Sigmoid colon (tissue), 7 donors: ENCODE measurements around the gene SCAF11. TPM values are rescaled to one million over a fixed set of nuclear protein-coding genes. Genes with fewer than 3 reads are reported as not detected.
A peak's percentile ranks its signal among the peaks of the same experiment; 100 is the strongest.

Experiments used
- DNase-seq: peaks from one replicate; pipeline ENCODE4 v3.0.0-alpha.2; 2019
- H3K27ac ChIP-seq, 4 donors: fragments of 200-600 bp; sonication (generic); one replicate each; pipeline ENCODE4 v1.5.1; 2016 to 2019; ENCODE audit warnings: mild to moderate bottlenecking in 1 of 4
- H3K27me3 ChIP-seq, 3 donors: fragments of 200-600 bp; sonication (generic); one replicate each; pipeline ENCODE4 v1.5.1; 2019; ENCODE audit warnings: mild to moderate bottlenecking in 1 of 3
- H3K36me3 ChIP-seq, 4 donors: fragments of 200-600 bp; sonication (generic); one replicate each; pipeline ENCODE4 v1.5.1; 2016 to 2019
- H3K4me1 ChIP-seq, 4 donors: fragments of 200-600 bp; sonication (generic); one replicate each; pipeline ENCODE4 v1.5.1; 2017 to 2019
- H3K4me3 ChIP-seq, 4 donors: fragments of 200-600 bp; sonication (generic); one replicate each; pipeline ENCODE4 v1.5.1; 2017 to 2019; ENCODE audit warnings: mild to moderate bottlenecking in 2 of 4, moderate library complexity in 1 of 4
- H3K9me3 ChIP-seq, 4 donors: fragments of 200-600 bp in 3 of 4; sonication (generic) in 3 of 4; one replicate each; pipeline versions ENCODE4 v1.5.1 to v1.6.1; 2013 to 2019
- CTCF ChIP-seq, 4 experiments: fragments of 450-650 bp in 3 of 4; fragments of 200-600 bp in 1 of 4; IDR thresholded peaks; one replicate each; pipeline ENCODE4 v1.5.1; 2016 to 2019; ENCODE audit warnings: antibody characterized with exemption in 4 of 4, mild to moderate bottlenecking in 3 of 4, moderate library complexity in 2 of 4
- EP300 ChIP-seq, 4 donors: sonication (generic); formaldehyde crosslinking; IDR thresholded peaks; one replicate each; pipeline ENCODE4 v1.6.1; 2017; ENCODE audit warnings: antibody characterized with exemption in 4 of 4
- POLR2A ChIP-seq, 2 donors: fragments of 450-650 bp; IDR thresholded peaks; one replicate each; pipeline ENCODE4 v1.6.1; 2016; ENCODE audit warnings: antibody characterized with exemption in 2 of 2, mild to moderate bottlenecking in 2 of 2, moderate library complexity in 2 of 2
- POLR2AphosphoS5 ChIP-seq, 4 donors: sonication (generic); formaldehyde crosslinking; IDR thresholded peaks; one replicate each; pipeline ENCODE4 v1.6.1; 2017; ENCODE audit warnings: antibody characterized with exemption in 4 of 4
- WGBS, 2 donors: extraction: QIAGEN DNeasy Blood & Tissue Kit; methylation state at CpG; one replicate each; pipeline ENCODE4 v1.1.7; 2013; 5-methylcytosine and 5-hydroxymethylcytosine counted together
- intact Hi-C: fragments of 100-400 bp; cut with DNase I; formaldehyde crosslinking; loops from one replicate; pipeline ENCODE4 v1.15.1; 2023
- polyA plus RNA-seq, 3 donors: library from polyadenylated mRNA; stranded (reverse); fragments of 200-250 nt; gene quantifications; one replicate each; pipeline ENCODE4 v1.2.3, GENCODE V29; 2013
- total RNA-seq, 4 donors: library from RNA; depleted of rRNA; stranded (reverse); fragments of >200 nt; gene quantifications; one replicate each; pipeline ENCODE4 v1.1.0, GENCODE V29; 2016
- donor health status: healthy with polysubstance abuse.
- donor health status: Bipolar disorder and iron deficiency.
- donor health status: healthy.

SCAF11 gene
- total and polyA plus RNA-seq, 7 donors = 27.6 to 165 (median 116) TPM

DNA sequence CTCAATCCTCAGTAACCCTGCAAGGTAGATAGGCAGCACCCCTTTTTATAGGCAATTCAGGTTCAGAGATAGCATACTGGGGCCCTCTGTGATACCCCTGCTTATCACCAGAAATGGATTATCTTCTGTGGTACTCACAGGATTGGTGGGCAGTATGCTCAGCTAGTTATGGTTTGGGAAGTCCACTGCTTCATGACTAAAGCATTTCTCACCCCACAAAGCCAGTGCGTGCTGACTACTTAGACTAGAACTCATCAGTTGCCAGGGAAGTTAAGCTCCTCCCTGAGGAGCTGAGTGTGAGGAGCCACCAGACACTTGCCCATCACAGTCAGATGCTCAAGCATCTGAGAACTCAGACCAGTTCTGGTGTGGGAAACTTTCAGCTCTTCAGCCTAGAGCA lies 76.3 kb downstream of the SCAF11 start:
- intact Hi-C loops = no loop called here
- Histone ChIP-seq H3K9me3 (no peaks in the 10 kb centered on the region), H3K4me3 (no peak overlapping the region)

DNA sequence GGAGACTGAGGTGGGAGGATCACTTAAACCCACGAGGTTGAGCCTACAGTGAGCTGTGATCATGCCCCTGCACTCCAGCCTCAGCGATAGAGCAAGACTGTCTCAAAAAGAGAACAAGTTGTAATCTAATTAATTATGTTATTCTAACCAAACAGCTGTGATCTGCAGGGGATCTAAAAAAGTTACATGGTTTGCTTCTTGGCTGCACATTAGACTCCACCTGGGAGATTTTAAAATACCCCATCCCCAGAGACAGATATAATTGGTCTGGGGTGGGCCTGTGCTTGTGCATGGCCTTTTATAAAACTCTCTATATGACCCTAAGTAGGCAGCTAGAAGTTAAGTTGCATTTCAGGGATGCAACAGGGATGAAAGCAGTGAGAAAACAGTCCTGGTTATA lies 76.7 kb downstream of the SCAF11 start:
- Histone ChIP-seq H3K27ac (no peak overlapping the region), H3K4me3 (no peak overlapping the region), H3K27me3 (no peaks in the 10 kb centered on the region), H3K9me3 (no peaks in the 10 kb centered on the region), H3K36me3 (peaks cover 0 to 14% (median 6%) of the 10 kb centered on the region in 4 donors), H3K4me1 (peaks cover 0 to 18% (median 4%) of the 10 kb centered on the region in 4 donors)
- WGBS, 2 donors = 56 to 61% methylated on average over 2 of the region's 2 CpGs
- intact Hi-C loops = no loop called here
- TF ChIP-seq POLR2A (IDR thresholded peaks at IDR 0.05) (no peak), CTCF (IDR thresholded peaks at IDR 0.05) (no peak), POLR2AphosphoS5 (IDR thresholded peaks at IDR 0.05) (no peak), EP300 (IDR thresholded peaks at IDR 0.05) (no peak)
- no peak for DNase-seq

More for the DNA sequence above, 76.3 kb downstream of the SCAF11 start:
- peaks cover 0 to 18% (median 6%) of the 10 kb centered on the region in 4 donors for H3K36me3 ChIP-seq
- H3K27me3 ChIP-seq = no peaks in the 10 kb centered on the region
- TF ChIP-seq CTCF (IDR thresholded peaks at IDR 0.05) (no peak), POLR2AphosphoS5 (IDR thresholded peaks at IDR 0.05) (peak in 1 of 4 donors; percentile 15)
- H3K27ac ChIP-seq = no peak overlapping the region
- no peak for DNase-seq
- WGBS, 2 donors = 68% methylated on average over 1 of the region's 1 CpG
- peaks cover 0 to 13% (median 2%) of the 10 kb centered on the region in 4 donors for H3K4me1 ChIP-seq

DNA sequence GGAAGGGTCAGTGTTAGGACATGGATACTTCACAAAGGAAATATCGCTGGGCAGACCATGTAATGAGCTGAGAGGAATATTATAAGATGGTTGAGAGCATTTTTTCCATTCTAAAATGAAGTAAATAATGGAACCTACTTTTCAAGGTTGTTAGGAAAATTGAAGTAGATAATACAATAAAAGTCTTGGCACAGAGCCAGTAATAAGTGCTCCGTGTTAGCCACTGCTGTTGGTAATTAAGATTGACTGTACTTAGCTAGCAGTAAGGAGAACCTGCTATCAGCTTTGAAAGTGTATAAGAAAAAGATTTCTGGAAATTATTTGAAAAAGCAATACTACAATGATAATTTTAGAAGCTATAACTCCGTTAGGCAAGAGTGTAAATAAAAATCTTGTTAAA lies 77.6 kb downstream of the SCAF11 start:
- no peak for DNase-seq
- 41 to 68% methylated on average over 3 of the region's 3 CpGs for WGBS, 2 donors
- Histone ChIP-seq H3K9me3 (no peaks in the 10 kb centered on the region), H3K27ac (no peak overlapping the region), H3K36me3 (peaks cover 0 to 13% (median under 1%) of the 10 kb centered on the region in 4 donors), H3K4me3 (no peak overlapping the region), H3K4me1 (peaks cover 0 to 19% (median 4%) of the 10 kb centered on the region in 4 donors), H3K27me3 (no peaks in the 10 kb centered on the region)
- intact Hi-C loops = no loop called here
- TF ChIP-seq POLR2A (IDR thresholded peaks at IDR 0.05) = no peak
- no peak for TF ChIP-seq CTCF (IDR thresholded peaks at IDR 0.05)
- peak in 1 of 4 donors; percentile 15 for TF ChIP-seq POLR2AphosphoS5 (IDR thresholded peaks at IDR 0.05)
- TF ChIP-seq EP300 (IDR thresholded peaks at IDR 0.05) = no peak

DNA sequence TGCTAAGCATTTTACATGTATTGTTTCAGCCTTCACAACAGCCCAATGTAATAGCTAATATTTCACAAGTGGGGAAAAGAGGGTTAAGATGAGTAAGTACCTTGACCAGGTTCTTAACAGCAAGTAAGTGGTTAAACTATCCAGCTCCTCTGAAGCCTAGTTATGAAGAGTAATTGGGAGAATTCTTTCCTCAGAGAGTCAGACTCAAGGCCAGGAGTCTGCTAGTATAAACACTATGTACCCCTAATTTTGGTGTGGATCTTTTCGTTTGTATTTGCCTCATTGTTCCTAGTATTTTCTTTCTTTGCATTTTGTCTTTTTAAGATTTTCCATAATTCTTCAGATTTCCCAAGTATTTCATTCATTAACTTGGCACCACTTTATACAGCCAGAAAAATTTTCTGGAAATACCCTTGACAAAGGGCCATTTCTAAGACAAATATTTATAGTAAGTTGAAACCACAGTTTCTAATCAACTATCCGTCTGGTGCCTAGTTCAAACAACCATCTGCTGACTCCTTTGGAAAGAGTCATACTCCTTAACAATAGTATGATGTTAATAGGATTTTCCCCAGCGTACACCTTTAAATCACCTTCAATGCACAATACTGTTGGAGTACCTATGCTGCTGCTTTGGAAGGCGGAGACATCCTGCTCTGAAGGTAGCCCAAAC lies 81.2 kb downstream of the SCAF11 start:
- TF ChIP-seq EP300 (IDR thresholded peaks at IDR 0.05) (no peak), POLR2A (IDR thresholded peaks at IDR 0.05) (no peak), POLR2AphosphoS5 (IDR thresholded peaks at IDR 0.05) (no peak), CTCF (IDR thresholded peaks at IDR 0.05) (no peak)

More for the DNA sequence above, 81.2 kb downstream of the SCAF11 start:
- no peak overlapping the region for H3K27ac ChIP-seq
- H3K36me3 ChIP-seq = peaks cover 0 to 23% (median 0%) of the 10 kb centered on the region in 4 donors
- H3K4me1 ChIP-seq = peaks cover 0 to 19% (median 4%) of the 10 kb centered on the region in 4 donors
- DNase-seq = no peak
- WGBS, 2 donors = 74 to 75% methylated on average over 4 of the region's 4 CpGs
- no peaks in the 10 kb centered on the region for H3K9me3 ChIP-seq
- no peak overlapping the region for H3K4me3 ChIP-seq
- intact Hi-C loops = no loop called here
- no peaks in the 10 kb centered on the region for H3K27me3 ChIP-seq
